ENCODE results near the gene ELOVL2.

Gene ELOVL2

DNA sequence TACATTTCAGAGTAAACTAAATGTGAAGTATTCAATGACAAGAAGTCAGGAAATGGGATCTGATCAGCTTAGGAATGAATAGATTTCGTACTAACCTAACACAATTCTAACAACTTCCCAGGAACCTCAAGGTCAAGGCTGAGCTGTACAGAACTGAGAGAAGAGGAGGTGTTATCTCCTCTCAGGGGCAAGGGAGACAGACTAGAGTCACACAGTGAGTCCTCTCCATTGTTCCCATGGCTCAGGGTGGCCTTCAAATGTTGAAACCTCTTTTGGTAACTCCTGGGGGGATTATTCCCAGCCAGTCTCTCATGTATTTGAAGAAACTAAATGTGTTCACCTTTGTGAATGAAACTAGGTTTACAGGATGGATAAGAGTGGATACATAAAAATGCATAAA lies 27.7 kb downstream of the ELOVL2 start:
- H3K9me3 ChIP-seq (ENCODE audit: insufficient read depth, low read length, severe bottlenecking): no peaks in the 10 kb centered on the region
- DNase-seq: no peak
- H3K79me2 ChIP-seq (ENCODE audit: insufficient read depth, low read length): no peaks in the 10 kb centered on the region
- H3K4me3 ChIP-seq (ENCODE audit: low read depth in 1 of 2, low read length in 2 of 2): no peak overlapping the region
- H3K4me1 ChIP-seq (ENCODE audit: insufficient read depth, low read length): no peaks in the 10 kb centered on the region
- H3K27me3 ChIP-seq (ENCODE audit: insufficient read depth, low read length, poor library complexity): peaks cover 22% of the 10 kb centered on the region
- ATAC-seq (ENCODE audit: insufficient read depth, low read depth): no peak
- H2AFZ ChIP-seq (ENCODE audit: low read depth, low read length): no peak overlapping the region
- H3K27ac ChIP-seq (ENCODE audit: low read length): no peak overlapping the region
- H3K9ac ChIP-seq (ENCODE audit: low read depth, low read length): no peak overlapping the region
- H3K36me3 ChIP-seq (ENCODE audit: insufficient read depth, low read length): no peaks in the 10 kb centered on the region
- TF ChIP-seq, protein P1, sequence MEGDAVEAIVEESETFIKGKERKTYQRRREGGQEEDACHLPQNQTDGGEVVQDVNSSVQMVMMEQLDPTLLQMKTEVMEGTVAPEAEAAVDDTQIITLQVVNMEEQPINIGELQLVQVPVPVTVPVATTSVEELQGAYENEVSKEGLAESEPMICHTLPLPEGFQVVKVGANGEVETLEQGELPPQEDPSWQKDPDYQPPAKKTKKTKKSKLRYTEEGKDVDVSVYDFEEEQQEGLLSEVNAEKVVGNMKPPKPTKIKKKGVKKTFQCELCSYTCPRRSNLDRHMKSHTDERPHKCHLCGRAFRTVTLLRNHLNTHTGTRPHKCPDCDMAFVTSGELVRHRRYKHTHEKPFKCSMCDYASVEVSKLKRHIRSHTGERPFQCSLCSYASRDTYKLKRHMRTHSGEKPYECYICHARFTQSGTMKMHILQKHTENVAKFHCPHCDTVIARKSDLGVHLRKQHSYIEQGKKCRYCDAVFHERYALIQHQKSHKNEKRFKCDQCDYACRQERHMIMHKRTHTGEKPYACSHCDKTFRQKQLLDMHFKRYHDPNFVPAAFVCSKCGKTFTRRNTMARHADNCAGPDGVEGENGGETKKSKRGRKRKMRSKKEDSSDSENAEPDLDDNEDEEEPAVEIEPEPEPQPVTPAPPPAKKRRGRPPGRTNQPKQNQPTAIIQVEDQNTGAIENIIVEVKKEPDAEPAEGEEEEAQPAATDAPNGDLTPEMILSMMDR (IDR thresholded peaks at IDR 0.05; ENCODE audit: borderline replicate concordance, extremely low read depth, low read length, poor library complexity, severe bottlenecking): no peak
- H3K4me2 ChIP-seq (ENCODE audit: insufficient read depth, low read length): no peak overlapping the region
- no peaks in the 10 kb centered on the region for H4K20me1 ChIP-seq (ENCODE audit: insufficient read depth, low read length)

DNA sequence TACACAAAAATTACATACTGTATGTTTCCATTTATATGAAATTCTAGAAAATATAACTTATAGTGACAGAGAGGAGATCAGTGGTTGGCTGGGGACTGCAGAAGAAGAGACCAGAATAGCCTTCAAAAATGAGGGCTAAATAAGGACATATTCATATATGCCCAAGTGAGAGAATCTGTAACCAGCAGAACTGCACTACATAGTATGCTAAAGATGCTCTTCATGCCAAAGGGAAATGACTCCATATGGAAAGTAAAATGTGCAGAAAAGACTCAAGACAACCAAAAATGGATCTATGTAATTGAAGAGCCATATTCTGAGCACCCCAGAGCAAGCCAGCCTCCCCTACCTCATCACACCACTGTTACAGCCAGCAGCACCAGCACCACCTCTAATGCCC lies 29.0 kb downstream of the ELOVL2 start:
- H4K20me1 ChIP-seq (ENCODE audit: insufficient read depth, low read length): no peaks in the 10 kb centered on the region
- H3K9me3 ChIP-seq (ENCODE audit: insufficient read depth, low read length, severe bottlenecking): no peaks in the 10 kb centered on the region
- H3K4me1 ChIP-seq (ENCODE audit: insufficient read depth, low read length): no peaks in the 10 kb centered on the region
- H2AFZ ChIP-seq (ENCODE audit: low read depth, low read length): no peak overlapping the region
- no peaks in the 10 kb centered on the region for H3K79me2 ChIP-seq (ENCODE audit: insufficient read depth, low read length)
- ATAC-seq (ENCODE audit: insufficient read depth, low read depth): no peak
- H3K36me3 ChIP-seq (ENCODE audit: insufficient read depth, low read length): no peaks in the 10 kb centered on the region
- no peak overlapping the region for H3K27ac ChIP-seq (ENCODE audit: low read length)
- H3K9ac ChIP-seq (ENCODE audit: low read depth, low read length): no peak overlapping the region
- H3K27me3 ChIP-seq (ENCODE audit: insufficient read depth, low read length, poor library complexity): peaks cover 25% of the 10 kb centered on the region
- H3K4me3 ChIP-seq (ENCODE audit: low read depth in 1 of 2, low read length in 2 of 2): no peak overlapping the region
- TF ChIP-seq, protein P1 (IDR thresholded peaks at IDR 0.05; ENCODE audit: borderline replicate concordance, extremely low read depth, low read length, poor library complexity, severe bottlenecking): no peak
- no peak for TF ChIP-seq EZH2 (IDR thresholded peaks at IDR 0.05; ENCODE audit: borderline replicate concordance, low read depth, low read length, severe bottlenecking)
- no peak overlapping the region for H3K4me2 ChIP-seq (ENCODE audit: insufficient read depth, low read length)
- DNase-seq: no peak

GRCh38 chr6:11013721-11014070 lies 30.4 kb downstream of the ELOVL2 start:
- no peak overlapping the region for H3K4me3 ChIP-seq (ENCODE audit: low read depth in 1 of 2, low read length in 2 of 2)
- no peak overlapping the region for H2AFZ ChIP-seq (ENCODE audit: low read depth, low read length)
- no peak for DNase-seq
- H3K36me3 ChIP-seq (ENCODE audit: insufficient read depth, low read length): no peaks in the 10 kb centered on the region
- H3K27me3 ChIP-seq (ENCODE audit: insufficient read depth, low read length, poor library complexity): peaks cover 25% of the 10 kb centered on the region
- no peaks in the 10 kb centered on the region for H3K4me1 ChIP-seq (ENCODE audit: insufficient read depth, low read length)
- H3K79me2 ChIP-seq (ENCODE audit: insufficient read depth, low read length): no peaks in the 10 kb centered on the region
- no peak overlapping the region for H3K4me2 ChIP-seq (ENCODE audit: insufficient read depth, low read length)
- no peaks in the 10 kb centered on the region for H3K9me3 ChIP-seq (ENCODE audit: insufficient read depth, low read length, severe bottlenecking)
- no peak for TF ChIP-seq EZH2 (IDR thresholded peaks at IDR 0.05; ENCODE audit: borderline replicate concordance, low read depth, low read length, severe bottlenecking)
- TF ChIP-seq, protein P1 (IDR thresholded peaks at IDR 0.05; ENCODE audit: borderline replicate concordance, extremely low read depth, low read length, poor library complexity, severe bottlenecking): no peak
- H4K20me1 ChIP-seq (ENCODE audit: insufficient read depth, low read length): no peaks in the 10 kb centered on the region
- ATAC-seq (ENCODE audit: insufficient read depth, low read depth): no peak
- no peak overlapping the region for H3K27ac ChIP-seq (ENCODE audit: low read length)
- no peak overlapping the region for H3K9ac ChIP-seq (ENCODE audit: low read depth, low read length)

All from DND-41 (cell line).